ENCODE measurements around the gene THADA. TPM values are rescaled to one million over a fixed set of nuclear protein-coding genes. Genes with fewer than 3 reads are reported as not detected.

Gene THADA
- total RNA-seq, 6 donors from 2014 or later, result 23.6 to 57.5 (median 37.3) TPM

DNA sequence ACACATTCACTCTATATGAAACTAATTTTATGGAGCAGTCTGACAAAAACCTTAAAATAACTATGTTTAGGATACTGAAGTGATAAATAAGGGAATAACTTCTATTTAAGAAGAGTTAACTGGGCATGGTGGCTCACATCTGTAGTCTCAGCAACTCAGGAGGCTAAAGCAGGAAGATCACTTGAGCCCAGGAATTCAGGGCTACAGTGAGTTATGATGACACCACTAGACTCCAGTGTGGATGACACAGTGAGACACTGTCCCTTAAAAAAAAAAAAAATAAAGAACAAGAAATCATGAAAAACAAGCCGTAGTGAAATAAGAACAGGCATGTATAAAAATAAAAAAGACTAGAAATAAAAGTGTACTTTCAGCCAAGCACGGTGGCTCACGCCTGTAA is 82.0 kb downstream of the THADA start:
- Histone ChIP-seq H3K4me1 (peaks cover 25 to 31% (median 28%) of the 10 kb centered on the region in 4 donors), H3K4me3 (no peak overlapping the region), H3K36me3 (no peaks in the 10 kb centered on the region), H3K27me3 (no peaks in the 10 kb centered on the region), H3K9me3 (no peaks in the 10 kb centered on the region), H3K27ac (peak overlapping the region in 1 of 4 donors; percentile 10)
- DNase-seq (no peak), ATAC-seq (ENCODE audit: low FRiP score in 2 of 2) (no peak)
- WGBS, 2 donors, result 94 to 95% methylated on average over 3 of the region's 3 CpGs
- TF ChIP-seq POLR2A (IDR thresholded peaks at IDR 0.05) (no peak), EP300 (IDR thresholded peaks at IDR 0.05) (no peak), POLR2AphosphoS5 (IDR thresholded peaks at IDR 0.05) (no peak)
- TF ChIP-seq, protein P1, sequence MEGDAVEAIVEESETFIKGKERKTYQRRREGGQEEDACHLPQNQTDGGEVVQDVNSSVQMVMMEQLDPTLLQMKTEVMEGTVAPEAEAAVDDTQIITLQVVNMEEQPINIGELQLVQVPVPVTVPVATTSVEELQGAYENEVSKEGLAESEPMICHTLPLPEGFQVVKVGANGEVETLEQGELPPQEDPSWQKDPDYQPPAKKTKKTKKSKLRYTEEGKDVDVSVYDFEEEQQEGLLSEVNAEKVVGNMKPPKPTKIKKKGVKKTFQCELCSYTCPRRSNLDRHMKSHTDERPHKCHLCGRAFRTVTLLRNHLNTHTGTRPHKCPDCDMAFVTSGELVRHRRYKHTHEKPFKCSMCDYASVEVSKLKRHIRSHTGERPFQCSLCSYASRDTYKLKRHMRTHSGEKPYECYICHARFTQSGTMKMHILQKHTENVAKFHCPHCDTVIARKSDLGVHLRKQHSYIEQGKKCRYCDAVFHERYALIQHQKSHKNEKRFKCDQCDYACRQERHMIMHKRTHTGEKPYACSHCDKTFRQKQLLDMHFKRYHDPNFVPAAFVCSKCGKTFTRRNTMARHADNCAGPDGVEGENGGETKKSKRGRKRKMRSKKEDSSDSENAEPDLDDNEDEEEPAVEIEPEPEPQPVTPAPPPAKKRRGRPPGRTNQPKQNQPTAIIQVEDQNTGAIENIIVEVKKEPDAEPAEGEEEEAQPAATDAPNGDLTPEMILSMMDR (IDR thresholded peaks at IDR 0.05), result no peak

DNA sequence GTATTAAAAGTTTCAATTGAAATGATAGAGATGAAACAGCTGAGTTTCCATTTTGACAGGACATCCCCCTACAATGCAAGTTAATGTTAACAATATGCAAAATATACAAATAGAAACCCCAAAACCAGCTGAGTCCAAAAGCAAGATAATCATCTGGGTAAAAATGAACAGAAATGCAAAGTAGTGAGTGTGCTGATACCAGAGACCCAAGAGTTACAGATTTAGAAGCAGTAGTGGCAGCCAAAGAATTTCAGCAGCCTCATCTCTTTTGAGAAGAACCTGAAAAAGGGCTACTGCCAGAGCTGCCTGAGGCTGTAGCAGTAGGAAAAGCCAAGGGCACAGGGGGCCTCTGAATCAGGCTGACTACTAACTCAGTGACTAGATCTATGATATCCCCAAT is 82.6 kb downstream of the THADA start:
- no peak for DNase-seq
- H3K9me3 ChIP-seq, result no peaks in the 10 kb centered on the region
- H3K27ac ChIP-seq, result peak overlapping the region in 1 of 4 donors; percentile 10
- TF ChIP-seq, protein P1 (IDR thresholded peaks at IDR 0.05), result no peak
- no peak for TF ChIP-seq POLR2A (IDR thresholded peaks at IDR 0.05)
- no peak for TF ChIP-seq POLR2AphosphoS5 (IDR thresholded peaks at IDR 0.05)
- TF ChIP-seq EP300 (IDR thresholded peaks at IDR 0.05), result no peak
- H3K36me3 ChIP-seq, result peaks cover 0 to under 1% (median 0%) of the 10 kb centered on the region in 4 donors
- H3K4me3 ChIP-seq, result no peak overlapping the region
- no peak for ATAC-seq (ENCODE audit: low FRiP score in 2 of 2)
- H3K27me3 ChIP-seq, result no peaks in the 10 kb centered on the region
- peaks cover 20 to 25% (median 22%) of the 10 kb centered on the region in 4 donors for H3K4me1 ChIP-seq

DNA sequence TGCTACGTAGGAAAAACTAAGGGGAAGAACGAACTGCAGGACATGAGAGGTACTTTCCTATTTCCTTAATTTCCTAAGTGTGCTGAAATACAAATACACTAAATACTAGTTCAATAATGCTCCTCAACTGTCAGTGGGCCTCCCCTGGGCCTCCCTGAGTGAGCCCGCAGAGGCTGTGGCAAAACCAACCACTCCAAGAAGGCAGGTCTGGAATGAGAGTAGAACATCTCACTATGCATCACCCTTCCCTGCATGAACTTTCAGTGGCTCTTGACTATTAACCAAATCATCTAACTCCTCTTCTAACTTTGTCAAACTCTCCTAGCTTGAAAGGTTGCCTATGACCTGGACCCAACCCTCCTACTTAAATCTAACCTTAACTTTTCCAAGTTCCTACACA is 84.6 kb downstream of the THADA start:
- Histone ChIP-seq H3K9me3 (no peaks in the 10 kb centered on the region), H3K36me3 (peaks cover 0 to 7% (median 0%) of the 10 kb centered on the region in 4 donors), H3K27ac (no peak overlapping the region), H3K4me1 (peaks cover under 1 to 9% (median 7%) of the 10 kb centered on the region in 4 donors), H3K27me3 (no peaks in the 10 kb centered on the region), H3K4me3 (no peak overlapping the region)
- WGBS, 2 donors, result 93 to 100% methylated on average over 3 of the region's 3 CpGs
- TF ChIP-seq, protein P1 (IDR thresholded peaks at IDR 0.05), result no peak
- TF ChIP-seq EP300 (IDR thresholded peaks at IDR 0.05) (no peak), POLR2A (IDR thresholded peaks at IDR 0.05) (no peak), POLR2AphosphoS5 (IDR thresholded peaks at IDR 0.05) (no peak)
- DNase-seq, result peak in 1 of 2 donors; percentile 2
- ATAC-seq (ENCODE audit: low FRiP score in 2 of 2), result no peak

DNA sequence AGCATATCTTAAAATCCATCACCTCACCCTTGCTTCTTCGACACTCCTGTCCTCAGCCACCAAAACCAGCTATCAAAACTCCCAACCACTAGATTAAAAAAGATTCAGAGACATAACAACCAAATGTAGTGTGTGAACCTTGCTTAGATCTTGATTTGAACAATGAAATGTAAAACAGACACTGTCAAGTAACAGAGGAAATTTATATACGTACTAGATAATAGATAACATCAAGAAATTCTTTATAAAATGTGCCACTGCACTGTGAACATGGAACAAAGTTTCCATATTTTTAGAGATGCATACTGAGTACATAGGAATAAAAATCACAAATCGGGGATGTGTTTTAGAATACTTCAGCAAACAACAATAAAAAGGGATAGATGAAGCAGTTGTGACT is 86.0 kb downstream of the THADA start:
- no peaks in the 10 kb centered on the region for H3K4me1 ChIP-seq
- TF ChIP-seq, protein P1 (IDR thresholded peaks at IDR 0.05), result no peak
- TF ChIP-seq POLR2A (IDR thresholded peaks at IDR 0.05) (no peak), POLR2AphosphoS5 (IDR thresholded peaks at IDR 0.05) (no peak), EP300 (IDR thresholded peaks at IDR 0.05) (no peak)
- ATAC-seq (ENCODE audit: low FRiP score in 2 of 2) (no peak), DNase-seq (no peak)
- H3K27ac ChIP-seq, result no peak overlapping the region
- peaks cover 0 to 8% (median 4%) of the 10 kb centered on the region in 4 donors for H3K36me3 ChIP-seq
- no peaks in the 10 kb centered on the region for H3K27me3 ChIP-seq
- no peaks in the 10 kb centered on the region for H3K9me3 ChIP-seq
- 89 to 92% methylated on average over 3 of the region's 3 CpGs for WGBS, 2 donors
- no peak overlapping the region for H3K4me3 ChIP-seq

GRCh38 chr2:43508209-43508608 is 87.6 kb downstream of the THADA start:
- H3K4me3 ChIP-seq, result no peak overlapping the region
- no peaks in the 10 kb centered on the region for H3K4me1 ChIP-seq
- H3K27ac ChIP-seq, result no peak overlapping the region
- TF ChIP-seq EP300 (IDR thresholded peaks at IDR 0.05) (no peak), POLR2A (IDR thresholded peaks at IDR 0.05) (no peak), POLR2AphosphoS5 (IDR thresholded peaks at IDR 0.05) (no peak)
- TF ChIP-seq, protein P1 (IDR thresholded peaks at IDR 0.05), result no peak
- H3K36me3 ChIP-seq, result peaks cover 0 to 14% (median 6%) of the 10 kb centered on the region in 4 donors
- DNase-seq (no peak), ATAC-seq (ENCODE audit: low FRiP score in 2 of 2) (no peak)
- H3K27me3 ChIP-seq, result no peaks in the 10 kb centered on the region
- WGBS, 2 donors, result 82 to 92% methylated on average over 3 of the region's 3 CpGs
- H3K9me3 ChIP-seq, result no peaks in the 10 kb centered on the region

Data from upper lobe of left lung (tissue), 6 donors.